BLaER1 (cell line): ENCODE data around the gene FAM186B.
"Not testable (repeated sequence)": the region's sequence is repeated elsewhere in the genome, so short reads cannot be mapped to it uniquely, and the experiment has no call there.

ENCODE experiments used
- H3K27ac ChIP-seq: shearing (Covaris generic); formaldehyde crosslinking; 2 replicates; pipeline ENCODE4 v1.8.1; 2022
- H3K27me3 ChIP-seq: shearing (Covaris generic); formaldehyde crosslinking; 2 replicates; pipeline ENCODE4 v1.8.1; 2022
- H3K36me3 ChIP-seq: shearing (Covaris generic); formaldehyde crosslinking; 2 replicates; pipeline ENCODE4 v1.8.1; 2022
- H3K4me1 ChIP-seq: shearing (Covaris generic); formaldehyde crosslinking; 2 replicates; pipeline ENCODE4 v1.8.1; 2022
- H3K4me2 ChIP-seq: shearing (Covaris generic); formaldehyde crosslinking; 2 replicates; pipeline ENCODE4 v1.8.1; 2022
- H3K4me3 ChIP-seq: shearing (Covaris generic); formaldehyde crosslinking; 2 replicates; pipeline ENCODE4 v1.8.1; 2022
- H3K9ac ChIP-seq: shearing (Covaris generic); formaldehyde crosslinking; 2 replicates; pipeline ENCODE4 v1.8.1; 2022
- H3K9me3 ChIP-seq: shearing (Covaris generic); formaldehyde crosslinking; 2 replicates; pipeline ENCODE4 v1.8.1; 2022
- H4K20me1 ChIP-seq: shearing (Covaris generic); formaldehyde crosslinking; 2 replicates; pipeline ENCODE4 v1.8.1; 2022
- Cebpa-rat ChIP-seq: shearing (Covaris generic); IDR thresholded peaks from 2 replicates; pipeline ENCODE4 v1.8.1; 2022

The FAM186B gene, protein sequence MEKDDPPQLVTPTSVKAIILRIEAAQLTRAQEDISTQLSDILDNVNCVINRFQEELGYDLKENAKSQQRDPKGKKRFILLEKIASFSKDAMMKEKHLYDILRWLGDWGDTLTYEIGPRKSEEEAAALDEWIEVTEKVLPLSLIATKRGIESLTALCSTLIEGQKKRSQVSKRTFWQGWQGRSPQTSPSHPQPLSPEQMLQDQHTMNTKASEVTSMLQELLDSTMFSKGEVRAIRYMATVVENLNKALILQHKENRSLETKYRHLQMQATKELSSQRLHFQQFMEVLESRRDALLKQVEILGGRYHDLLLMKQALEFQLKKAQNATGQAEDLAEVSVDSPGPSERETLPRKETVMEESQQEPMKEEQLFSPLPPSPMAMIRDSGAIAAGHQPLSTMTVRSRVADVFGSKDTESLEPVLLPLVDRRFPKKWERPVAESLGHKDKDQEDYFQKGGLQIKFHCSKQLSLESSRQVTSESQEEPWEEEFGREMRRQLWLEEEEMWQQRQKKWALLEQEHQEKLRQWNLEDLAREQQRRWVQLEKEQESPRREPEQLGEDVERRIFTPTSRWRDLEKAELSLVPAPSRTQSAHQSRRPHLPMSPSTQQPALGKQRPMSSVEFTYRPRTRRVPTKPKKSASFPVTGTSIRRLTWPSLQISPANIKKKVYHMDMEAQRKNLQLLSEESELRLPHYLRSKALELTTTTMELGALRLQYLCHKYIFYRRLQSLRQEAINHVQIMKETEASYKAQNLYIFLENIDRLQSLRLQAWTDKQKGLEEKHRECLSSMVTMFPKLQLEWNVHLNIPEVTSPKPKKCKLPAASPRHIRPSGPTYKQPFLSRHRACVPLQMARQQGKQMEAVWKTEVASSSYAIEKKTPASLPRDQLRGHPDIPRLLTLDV

DNA sequence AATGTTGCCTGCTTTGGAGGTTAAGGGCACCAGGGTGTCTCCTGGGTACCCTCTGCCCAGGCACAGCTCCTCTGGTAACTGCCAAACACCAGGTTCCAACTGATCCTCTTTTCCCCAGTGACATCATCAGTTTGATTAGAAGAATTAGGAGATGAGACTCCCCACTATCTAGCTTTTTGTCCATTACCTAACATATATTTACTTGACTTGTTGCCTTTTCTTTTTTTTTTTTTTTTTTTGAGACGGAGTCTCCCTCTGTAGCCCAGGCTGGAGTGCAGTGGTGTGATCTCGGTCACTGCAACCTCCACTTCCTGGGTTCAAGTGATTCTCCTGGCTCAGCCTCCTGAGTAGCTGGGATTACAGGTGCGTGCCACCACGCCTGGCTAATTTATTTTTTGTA, at the start of gene FAM186B:
FAM186B (minus strand) TSS at position 101 of the 400 bp plus-strand sequence. CDS start 162 bp downstream, outside the sequence.
- not testable (repeated sequence) for H3K36me3 ChIP-seq, H3K27me3 ChIP-seq, H4K20me1 ChIP-seq, H3K27ac ChIP-seq, H3K9ac ChIP-seq, H3K4me3 ChIP-seq
- Histone ChIP-seq H3K9me3 (peaks cover 11% of the 10 kb centered on the region), H3K4me2 (peak within 1 kb of the TSS; percentile 13; the same call in 1 of the 2 replicates), H3K4me1 (peaks cover 15% of the 10 kb centered on the region)

DNA sequence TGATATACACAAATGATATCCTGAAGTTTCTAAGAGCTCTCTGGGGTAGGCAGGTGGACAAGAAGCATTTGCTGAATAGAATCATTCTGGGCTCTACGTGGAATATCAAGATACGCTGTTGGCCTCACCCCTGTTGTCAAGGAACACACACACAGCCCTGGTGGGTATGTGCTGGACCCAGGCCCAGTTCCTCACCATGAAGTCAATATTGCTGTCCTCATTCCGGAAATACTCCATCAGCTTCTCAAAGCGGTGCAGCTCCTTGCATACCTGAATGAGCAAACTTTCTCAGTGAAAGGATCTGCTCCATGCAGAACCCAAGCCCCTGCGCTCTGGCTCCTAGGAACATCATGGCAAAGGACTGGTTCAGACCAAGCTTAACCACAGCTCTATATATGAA, 49.3 kb upstream of the FAM186B start:
- Histone ChIP-seq H3K36me3 (peaks cover 100% of the 10 kb centered on the region), H3K4me1 (peaks cover 44% of the 10 kb centered on the region), H3K4me2 (no peak overlapping the region), H3K27ac (no peak overlapping the region), H3K9ac (no peak overlapping the region), H4K20me1 (no peaks in the 10 kb centered on the region), H3K4me3 (no peak overlapping the region), H3K9me3 (no peaks in the 10 kb centered on the region), H3K27me3 (no peaks in the 10 kb centered on the region)
- TF ChIP-seq Cebpa-rat, result no peak

DNA sequence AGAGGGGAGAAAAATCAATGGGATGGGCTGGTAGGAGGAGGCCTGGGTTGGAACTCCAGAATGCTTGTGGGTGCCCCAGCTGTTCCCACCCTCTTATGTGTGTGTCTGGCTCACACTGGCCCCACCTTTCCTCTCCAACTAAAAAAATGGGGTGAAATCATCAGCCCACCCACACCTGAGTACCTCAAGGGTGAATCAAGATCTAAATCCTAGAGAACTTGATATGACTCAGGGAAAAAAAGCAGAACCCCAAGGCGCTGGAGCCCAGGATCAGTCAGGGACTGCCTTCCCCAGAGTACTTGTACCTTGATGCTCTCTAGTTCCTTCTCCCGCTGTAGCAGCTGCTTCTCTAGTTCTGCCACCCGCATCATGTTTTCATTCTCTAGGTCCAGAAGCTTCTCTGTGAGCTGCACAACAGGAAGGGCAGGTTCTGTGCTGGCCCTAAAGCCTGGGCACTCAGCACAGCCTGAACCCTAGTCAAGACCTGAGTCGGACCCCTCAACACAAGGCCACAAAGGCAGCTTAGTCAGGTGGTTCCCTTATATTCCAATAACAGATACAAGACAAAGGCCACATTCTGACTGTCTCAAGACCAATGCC, 47.6 kb upstream of the FAM186B start:
- Histone ChIP-seq H3K27ac (no peak overlapping the region), H3K4me3 (no peak overlapping the region), H4K20me1 (no peaks in the 10 kb centered on the region), H3K27me3 (no peaks in the 10 kb centered on the region), H3K9me3 (no peaks in the 10 kb centered on the region), H3K9ac (no peak overlapping the region), H3K4me1 (peaks cover 57% of the 10 kb centered on the region), H3K36me3 (peaks cover 99% of the 10 kb centered on the region), H3K4me2 (no peak overlapping the region)
- no peak for TF ChIP-seq Cebpa-rat

DNA sequence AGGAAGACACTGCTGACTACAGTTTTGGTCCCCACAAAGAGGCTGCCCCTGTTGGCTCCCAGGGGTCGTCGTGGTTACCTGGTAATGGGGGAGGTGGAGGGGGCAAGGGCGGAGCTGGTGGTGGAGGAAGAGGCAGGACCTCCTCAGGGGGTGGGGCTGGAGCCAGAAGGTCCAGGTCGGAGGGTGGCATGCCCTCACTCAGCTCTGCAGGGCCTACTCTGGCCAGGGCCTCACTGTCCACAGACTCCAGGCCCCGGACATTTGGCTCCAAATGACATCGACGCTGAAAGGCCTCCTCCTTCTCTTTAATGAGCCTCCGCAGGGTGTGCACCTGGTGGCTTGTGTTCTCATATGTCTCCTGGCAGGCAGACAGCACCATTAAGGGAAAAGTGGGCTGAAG, 46.4 kb upstream of the FAM186B start:
- Histone ChIP-seq H3K9ac (0 out of 2 replicates have a peak overlapping the region, but pooled peaks have one; percentile 27), H3K27ac (peak overlapping the region; percentile 35; the same call in 1 of the 2 replicates), H3K36me3 (peaks cover 89% of the 10 kb centered on the region), H3K27me3 (no peaks in the 10 kb centered on the region), H4K20me1 (no peaks in the 10 kb centered on the region), H3K4me1 (peaks cover 65% of the 10 kb centered on the region), H3K4me2 (peak overlapping the region; percentile 44), H3K9me3 (no peaks in the 10 kb centered on the region), H3K4me3 (no peak overlapping the region)
- no peak for TF ChIP-seq Cebpa-rat

DNA sequence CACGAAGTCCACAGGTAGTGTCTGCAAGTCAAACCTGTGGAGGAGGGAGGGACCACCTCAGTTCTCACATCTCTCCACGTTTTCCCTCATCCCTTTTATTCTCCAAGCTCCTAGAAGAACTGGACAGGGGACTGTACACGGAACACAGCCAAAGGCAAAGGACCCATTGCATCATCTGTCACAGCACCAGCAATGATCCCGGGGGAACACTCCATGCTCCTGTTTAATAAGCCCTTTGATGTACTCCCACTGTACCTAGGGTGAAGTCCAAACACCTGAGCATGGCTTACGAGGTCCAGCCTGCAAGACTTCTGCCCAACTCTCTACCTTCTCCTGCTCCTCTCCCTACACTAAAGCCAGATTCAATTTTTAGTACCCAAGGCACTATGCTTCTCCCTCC, 44.5 kb upstream of the FAM186B start:
- no peak for TF ChIP-seq Cebpa-rat
- peaks cover 87% of the 10 kb centered on the region for H3K36me3 ChIP-seq

DNA sequence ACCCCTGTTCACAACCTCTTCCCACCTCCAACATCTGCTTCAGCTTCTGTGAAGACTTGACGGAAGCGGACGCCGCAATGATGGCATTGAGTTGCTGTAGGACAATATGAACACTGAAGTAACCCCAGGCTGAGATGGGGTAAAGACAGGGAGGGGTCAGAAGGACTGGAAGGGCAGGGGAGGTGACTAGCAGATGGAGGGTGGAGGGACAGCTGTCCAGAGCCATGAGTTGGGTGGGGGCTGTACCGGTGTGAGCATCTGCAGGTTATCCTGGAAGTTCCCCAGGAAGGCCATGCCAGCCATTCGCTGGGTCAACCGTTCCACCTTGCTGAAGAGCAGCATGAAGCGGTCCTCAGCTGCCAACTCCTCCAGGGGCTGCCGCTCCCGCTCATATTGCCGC, 44.0 kb upstream of the FAM186B start:
- H3K36me3 ChIP-seq, result peaks cover 82% of the 10 kb centered on the region
- no peak overlapping the region for H3K4me2 ChIP-seq
- no peak for TF ChIP-seq Cebpa-rat
- peak overlapping the region; percentile 53; the same call in 1 of the 2 replicates for H3K27ac ChIP-seq
- H3K4me3 ChIP-seq, result no peak overlapping the region
- no peaks in the 10 kb centered on the region for H3K9me3 ChIP-seq
- H3K4me1 ChIP-seq, result peaks cover 73% of the 10 kb centered on the region
- no peaks in the 10 kb centered on the region for H3K27me3 ChIP-seq
- H4K20me1 ChIP-seq, result no peaks in the 10 kb centered on the region
- no peak overlapping the region for H3K9ac ChIP-seq

More for the DNA sequence above, 44.5 kb upstream of the FAM186B start:
- Histone ChIP-seq H3K4me2 (no peak overlapping the region), H3K9me3 (no peaks in the 10 kb centered on the region), H3K9ac (no peak overlapping the region), H4K20me1 (no peaks in the 10 kb centered on the region), H3K4me3 (no peak overlapping the region), H3K27ac (no peak overlapping the region), H3K4me1 (peaks cover 69% of the 10 kb centered on the region), H3K27me3 (no peaks in the 10 kb centered on the region)

DNA sequence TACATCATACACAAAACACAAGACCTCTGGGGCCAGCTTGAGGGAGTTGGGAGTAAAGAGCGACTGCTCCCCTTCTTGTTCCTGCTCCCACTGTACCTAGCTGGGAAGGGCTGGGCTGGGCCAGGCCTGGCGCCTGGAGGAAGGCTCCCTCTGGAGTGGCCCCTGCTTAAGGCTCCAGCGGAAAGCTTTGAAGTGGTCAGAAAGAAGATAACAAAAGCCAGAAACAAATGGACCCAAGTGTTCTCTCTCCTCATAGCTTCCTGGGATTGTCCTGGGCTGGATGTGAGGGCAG, 43.2 kb upstream of the FAM186B start:
- Histone ChIP-seq H3K27me3 (no peaks in the 10 kb centered on the region), H3K27ac (peak overlapping the region; percentile 53), H3K4me1 (peaks cover 80% of the 10 kb centered on the region), H3K36me3 (peaks cover 81% of the 10 kb centered on the region), H3K4me2 (peak overlapping the region; percentile 72), H3K4me3 (no peak overlapping the region), H4K20me1 (no peaks in the 10 kb centered on the region), H3K9me3 (no peaks in the 10 kb centered on the region), H3K9ac (no peak overlapping the region)
- TF ChIP-seq Cebpa-rat, result no peak

DNA sequence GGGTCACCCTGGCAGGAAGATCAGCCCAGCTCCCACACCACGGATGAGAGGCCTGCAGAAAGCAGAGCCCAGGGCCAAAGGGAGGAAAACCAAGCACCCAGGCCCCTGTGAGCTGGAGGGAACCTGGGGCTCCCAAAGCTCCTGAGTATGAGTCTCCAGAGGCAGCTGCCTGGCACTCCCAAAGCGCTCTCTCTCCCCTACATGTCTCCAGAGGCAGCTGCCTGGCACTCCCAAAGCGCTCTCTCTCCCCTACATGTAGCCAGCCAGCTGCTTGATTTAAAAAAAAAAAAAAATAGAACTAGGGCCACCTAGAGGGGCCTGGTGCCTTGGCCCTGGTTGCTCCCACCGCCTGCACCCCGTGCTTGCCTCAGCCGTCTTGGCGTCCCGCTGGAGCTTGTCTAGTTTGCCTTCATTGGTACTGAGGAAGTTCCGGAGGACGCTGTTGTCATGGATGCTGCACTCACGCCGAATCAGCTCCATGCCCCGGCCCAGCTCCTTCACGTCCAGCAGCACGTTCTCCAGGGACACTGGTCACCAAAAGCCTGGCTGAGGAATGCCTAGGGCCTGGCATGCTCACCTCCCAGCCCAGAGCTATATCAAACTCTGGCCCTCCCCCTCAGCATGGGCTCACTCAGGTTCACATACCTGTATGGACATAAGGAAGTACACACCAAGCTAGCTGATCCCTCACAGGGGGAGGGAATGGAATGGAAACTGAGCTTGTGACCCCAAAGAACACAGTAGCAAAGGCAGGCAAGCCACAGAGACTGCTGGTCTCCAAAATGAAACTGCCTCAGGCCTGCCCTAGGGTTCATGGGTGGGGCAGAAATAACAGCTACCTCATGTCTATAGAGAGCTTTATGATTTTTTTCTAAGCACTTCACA, 42.6 kb upstream of the FAM186B start:
- Histone ChIP-seq H3K4me3 (no peak overlapping the region), H3K4me2 (peak overlapping the region; percentile 72), H3K4me1 (peaks cover 80% of the 10 kb centered on the region), H3K27ac (peak overlapping the region; percentile 53), H4K20me1 (no peaks in the 10 kb centered on the region), H3K36me3 (peaks cover 81% of the 10 kb centered on the region), H3K9me3 (no peaks in the 10 kb centered on the region), H3K9ac (peak overlapping the region; percentile 36), H3K27me3 (no peaks in the 10 kb centered on the region)
- no peak for TF ChIP-seq Cebpa-rat
